Neural cell (in vitro differentiated cells): ENCODE data around the gene FARP1.

Source experiments
- EZH2 ChIP-seq: fragments of 200-600, 300-800 bp; shearing (Covaris generic), sonication (generic); IDR thresholded peaks from 2 replicates; pipeline ENCODE4 v1.6.1; 2014; ENCODE audit warnings: antibody characterized with exemption, low read length, borderline replicate concordance, mild to moderate bottlenecking; ENCODE audit not compliant: insufficient read depth, poor library complexity, severe bottlenecking
- POLR2AphosphoS5 ChIP-seq: IDR thresholded peaks from 2 replicates; pipeline ENCODE4 v1.6.1; 2012
- TF ChIP-seq, protein P1 (sequence below): fragments of 450-650 bp; IDR thresholded peaks from 2 replicates; pipeline ENCODE4 v1.5.1; 2014; ENCODE audit warnings: antibody characterized with exemption, mild to moderate bottlenecking, moderate library complexity; ENCODE audit not compliant: poor library complexity, severe bottlenecking

GRCh38 chr13:98440390-98441055 lies 297.6 kb downstream of the FARP1 start:
- TF ChIP-seq EZH2 = no peak
- no peak for TF ChIP-seq POLR2AphosphoS5
- TF ChIP-seq, protein P1, sequence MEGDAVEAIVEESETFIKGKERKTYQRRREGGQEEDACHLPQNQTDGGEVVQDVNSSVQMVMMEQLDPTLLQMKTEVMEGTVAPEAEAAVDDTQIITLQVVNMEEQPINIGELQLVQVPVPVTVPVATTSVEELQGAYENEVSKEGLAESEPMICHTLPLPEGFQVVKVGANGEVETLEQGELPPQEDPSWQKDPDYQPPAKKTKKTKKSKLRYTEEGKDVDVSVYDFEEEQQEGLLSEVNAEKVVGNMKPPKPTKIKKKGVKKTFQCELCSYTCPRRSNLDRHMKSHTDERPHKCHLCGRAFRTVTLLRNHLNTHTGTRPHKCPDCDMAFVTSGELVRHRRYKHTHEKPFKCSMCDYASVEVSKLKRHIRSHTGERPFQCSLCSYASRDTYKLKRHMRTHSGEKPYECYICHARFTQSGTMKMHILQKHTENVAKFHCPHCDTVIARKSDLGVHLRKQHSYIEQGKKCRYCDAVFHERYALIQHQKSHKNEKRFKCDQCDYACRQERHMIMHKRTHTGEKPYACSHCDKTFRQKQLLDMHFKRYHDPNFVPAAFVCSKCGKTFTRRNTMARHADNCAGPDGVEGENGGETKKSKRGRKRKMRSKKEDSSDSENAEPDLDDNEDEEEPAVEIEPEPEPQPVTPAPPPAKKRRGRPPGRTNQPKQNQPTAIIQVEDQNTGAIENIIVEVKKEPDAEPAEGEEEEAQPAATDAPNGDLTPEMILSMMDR = no peak
